Adrenal gland (tissue), 12 donors: ENCODE measurements around the gene COMMD9. TPM values are rescaled to one million over a fixed set of nuclear protein-coding genes. Genes with fewer than 3 reads are reported as not detected.

ENCODE experiments used
- DNase-seq, 7 donors: peaks; one replicate each; pipeline ENCODE4 v3.0.0-alpha.2; 2019 to 2020
- H3K27ac ChIP-seq, 5 donors: fragments of 200-600 bp; sonication (generic) in 4 of 5; 1 replicate in 3 of 5; 2 replicates in 2 of 5; pipeline versions ENCODE4 v1.5.1 to v1.8.0; 2016 to 2020; ENCODE audit warnings: mild to moderate bottlenecking in 1 of 5
- H3K27me3 ChIP-seq: fragments of 200-600 bp; 2 replicates; pipeline ENCODE4 v1.8.0; 2021
- H3K36me3 ChIP-seq, 2 donors: fragments of 200-600 bp; replicated peaks in 1 of 2; 1 replicate in 1 of 2; 2 replicates in 1 of 2; pipeline versions ENCODE4 v1.5.1 to v1.8.0; 2018 to 2022
- H3K4me1 ChIP-seq, 2 donors: fragments of 200-600 bp; replicated peaks in 1 of 2; 1 replicate in 1 of 2; 2 replicates in 1 of 2; pipeline versions ENCODE4 v1.5.1 to v1.8.0; 2018 to 2021
- H3K4me3 ChIP-seq, 4 donors: fragments of 200-600 bp; sonication (generic) in 3 of 4; one replicate each; pipeline ENCODE4 v1.5.1; 2016 to 2018
- H3K9me3 ChIP-seq, 3 donors: fragments of 200-600 bp; sonication (generic) in 1 of 3; replicated peaks in 1 of 3; 1 replicate in 2 of 3; 2 replicates in 1 of 3; pipeline versions ENCODE4 v1.5.1 to v1.8.0; 2016 to 2021
- POLR2A ChIP-seq, 2 donors: fragments of 450-650 bp; IDR thresholded peaks; one replicate each; pipeline ENCODE4 v1.6.1; 2017; ENCODE audit warnings: antibody characterized with exemption in 2 of 2, mild to moderate bottlenecking in 2 of 2, moderate library complexity in 1 of 2
- WGBS, 4 donors: extraction: QIAGEN DNeasy Blood & Tissue Kit in 2 of 4; methylation state at CpG; one replicate each; pipeline versions ENCODE4 v1.1.5 to v1.1.7; 2013 to 2017; 5-methylcytosine and 5-hydroxymethylcytosine counted together
- intact Hi-C, 2 donors: fragments of 100-400 bp; cut with DNase I; formaldehyde crosslinking; loops; one replicate each; pipeline versions ENCODE4 v1.14.1 to v1.15.0; 2022 to 2023
- polyA plus RNA-seq, 3 donors: library from polyadenylated mRNA; stranded (reverse); fragments of 200-250 nt in 2 of 3; fragments of 350-450 nt in 1 of 3; fragmentation: Illumina TruSeq in 1 of 3; extraction: RNeasy Lipid Tissue Mini Kit (QIAGEN cat#74804) in 1 of 3; gene quantifications; one replicate each; pipeline ENCODE4 v1.2.3, GENCODE V29; 2013 to 2014
- total RNA-seq, 9 donors: library from RNA; depleted of rRNA in 4 of 9; stranded (reverse); fragments of >200 nt in 4 of 9; fragments of 120-200 nt in 1 of 9; fragmentation: NEBNext Ultra II Directional in 1 of 9; extraction: Animal tissue kit (Norgen Biotek cat#: 25700) in 1 of 9; gene quantifications; one replicate each; pipeline versions ENCODE4 v1.1.0 to v1.2.4, GENCODE V29; 2013 to 2023
- TF ChIP-seq, protein P1 (sequence below), 6 experiments: fragments of 450-650 bp in 4 of 6; fragments of 200-600 bp in 2 of 6; sonication (generic) in 1 of 6; IDR thresholded peaks; 1 replicate in 5 of 6; 2 replicates in 1 of 6; pipeline versions ENCODE4 v1.5.1 to v1.8.0; 2016 to 2021; ENCODE audit warnings: antibody characterized with exemption in 6 of 6, mild to moderate bottlenecking in 2 of 6, moderate library complexity in 1 of 6
- donor health status: healthy with polysubstance abuse.
- donor health status: Bipolar disorder and iron deficiency.
- donor health status: DM: yes; HTN: yes; CAD: no.
- donor health status: DM: no; HTN: no; CAD: no.
- donor health status: DM: no; HTN: no; CAD: no.
- donor health status: DM: yes; HTN: yes; CAD: no.

The COMMD9 gene
- total and polyA plus RNA-seq, 12 donors: 25.3 to 140 (median 89.5) TPM

GRCh38 chr11:36306888-36307287 is 17.7 kb upstream of the COMMD9 start:
- WGBS, 4 donors: 32 to 54% (median 39%) methylated on average over 3 of the region's 3 CpGs

GRCh38 chr11:36305047-36305446 is 15.8 kb upstream of the COMMD9 start:
- H3K4me1 ChIP-seq: no peaks in the 10 kb centered on the region
- no peaks in the 10 kb centered on the region for H3K9me3 ChIP-seq
- H3K27ac ChIP-seq: no peak overlapping the region
- no peak overlapping the region for H3K4me3 ChIP-seq
- intact Hi-C loops: loop anchor here in 1 of 2 donors (5.0 kb wide), 1 partner anchor 172 kb away; no protein-coding TSS in a partner anchor
- no peaks in the 10 kb centered on the region for H3K36me3 ChIP-seq
- TF ChIP-seq, protein P1, sequence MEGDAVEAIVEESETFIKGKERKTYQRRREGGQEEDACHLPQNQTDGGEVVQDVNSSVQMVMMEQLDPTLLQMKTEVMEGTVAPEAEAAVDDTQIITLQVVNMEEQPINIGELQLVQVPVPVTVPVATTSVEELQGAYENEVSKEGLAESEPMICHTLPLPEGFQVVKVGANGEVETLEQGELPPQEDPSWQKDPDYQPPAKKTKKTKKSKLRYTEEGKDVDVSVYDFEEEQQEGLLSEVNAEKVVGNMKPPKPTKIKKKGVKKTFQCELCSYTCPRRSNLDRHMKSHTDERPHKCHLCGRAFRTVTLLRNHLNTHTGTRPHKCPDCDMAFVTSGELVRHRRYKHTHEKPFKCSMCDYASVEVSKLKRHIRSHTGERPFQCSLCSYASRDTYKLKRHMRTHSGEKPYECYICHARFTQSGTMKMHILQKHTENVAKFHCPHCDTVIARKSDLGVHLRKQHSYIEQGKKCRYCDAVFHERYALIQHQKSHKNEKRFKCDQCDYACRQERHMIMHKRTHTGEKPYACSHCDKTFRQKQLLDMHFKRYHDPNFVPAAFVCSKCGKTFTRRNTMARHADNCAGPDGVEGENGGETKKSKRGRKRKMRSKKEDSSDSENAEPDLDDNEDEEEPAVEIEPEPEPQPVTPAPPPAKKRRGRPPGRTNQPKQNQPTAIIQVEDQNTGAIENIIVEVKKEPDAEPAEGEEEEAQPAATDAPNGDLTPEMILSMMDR (IDR thresholded peaks at IDR 0.05): no peak
- TF ChIP-seq POLR2A (IDR thresholded peaks at IDR 0.05): no peak
- H3K27me3 ChIP-seq: no peaks in the 10 kb centered on the region
- WGBS, 4 donors: 26 to 41% (median 34%) methylated on average over 1 of the region's 1 CpG
- no peak for DNase-seq

More at GRCh38 chr11:36306888-36307287, 17.7 kb upstream of the COMMD9 start:
- H3K27me3 ChIP-seq: no peaks in the 10 kb centered on the region
- DNase-seq: peak in 3 of 7 donors; percentile 23 to 53 (median 29)
- no peak overlapping the region for H3K4me3 ChIP-seq
- H3K4me1 ChIP-seq: no peaks in the 10 kb centered on the region
- intact Hi-C loops: loop anchor here in 1 of 2 donors (5.0 kb wide), 1 partner anchor 170 kb away; no protein-coding TSS in a partner anchor
- H3K36me3 ChIP-seq: no peaks in the 10 kb centered on the region
- no peak overlapping the region for H3K27ac ChIP-seq
- no peak for TF ChIP-seq POLR2A (IDR thresholded peaks at IDR 0.05)
- TF ChIP-seq, protein P1 (IDR thresholded peaks at IDR 0.05): peak; percentile 30 to 58 (median 40)
- H3K9me3 ChIP-seq: no peaks in the 10 kb centered on the region

DNA sequence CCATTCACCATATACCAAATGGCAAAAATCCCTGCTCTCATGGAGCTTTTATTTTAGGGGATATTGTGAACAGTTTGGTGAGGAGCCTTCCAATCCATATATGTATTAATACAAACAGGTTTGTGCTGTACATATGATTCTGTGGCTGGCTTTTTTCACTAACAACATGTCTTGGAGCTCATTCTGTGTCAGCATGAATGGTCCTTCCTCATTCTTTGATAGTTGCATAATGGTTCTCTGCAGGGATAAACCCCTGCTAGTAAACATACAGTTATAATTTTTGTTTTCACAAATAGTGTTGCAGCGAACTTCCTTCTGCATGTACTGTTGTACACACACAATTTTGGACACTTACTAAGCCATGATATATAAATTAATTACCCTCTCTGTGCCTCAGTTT is 15.1 kb upstream of the COMMD9 start:
- H3K27ac ChIP-seq: no peak overlapping the region
- H3K4me3 ChIP-seq: no peak overlapping the region
- no peaks in the 10 kb centered on the region for H3K27me3 ChIP-seq
- TF ChIP-seq, protein P1 (IDR thresholded peaks at IDR 0.05): no peak
- no peak for TF ChIP-seq POLR2A (IDR thresholded peaks at IDR 0.05)
- intact Hi-C loops: no loop called here
- no peak for DNase-seq
- H3K4me1 ChIP-seq: no peaks in the 10 kb centered on the region
- no peaks in the 10 kb centered on the region for H3K36me3 ChIP-seq
- 61 to 83% (median 73%) methylated on average over 1 of the region's 1 CpG for WGBS, 4 donors
- H3K9me3 ChIP-seq: no peaks in the 10 kb centered on the region

DNA sequence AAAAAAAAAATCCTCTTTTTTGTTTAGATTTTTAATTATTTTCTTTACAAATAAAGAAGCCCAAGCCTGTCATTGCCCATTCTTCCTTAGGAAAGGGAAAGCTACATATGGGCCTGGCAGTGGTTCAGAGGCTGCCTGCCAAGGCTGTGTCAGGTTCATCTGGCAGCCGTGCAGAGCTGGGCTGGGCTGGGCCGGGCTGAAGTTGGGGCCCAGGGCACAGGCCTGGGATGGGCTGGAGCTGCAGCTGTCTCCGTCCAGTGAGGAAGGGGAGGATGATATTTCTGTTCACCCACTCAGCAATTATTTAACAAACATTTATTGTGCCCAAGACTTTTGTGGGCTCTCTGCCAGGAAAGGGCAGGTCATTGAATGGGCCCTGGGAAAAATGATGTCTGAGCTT is 11.4 kb upstream of the COMMD9 start:
- DNase-seq: peak; percentile 61 to 85 (median 72)
- H3K4me3 ChIP-seq: no peak overlapping the region
- H3K9me3 ChIP-seq: no peaks in the 10 kb centered on the region
- H3K4me1 ChIP-seq: no peaks in the 10 kb centered on the region
- H3K27me3 ChIP-seq: no peaks in the 10 kb centered on the region
- intact Hi-C loops: no loop called here
- 4 to 25% (median 19%) methylated on average over 3 of the region's 3 CpGs for WGBS, 4 donors
- H3K36me3 ChIP-seq: no peaks in the 10 kb centered on the region
- no peak overlapping the region for H3K27ac ChIP-seq
- TF ChIP-seq POLR2A (IDR thresholded peaks at IDR 0.05): no peak
- TF ChIP-seq, protein P1 (IDR thresholded peaks at IDR 0.05): no peak
